Measurements from ENCODE around the gene MYO1B.

- TF ChIP-seq EZH2 (IDR thresholded peaks at IDR 0.05; ENCODE audit: borderline replicate concordance, low read depth, low read length, poor library complexity, severe bottlenecking) (no peak), CTCF (conservative IDR thresholded peaks at IDR 0.05; ENCODE audit: low read depth, low read length) (no peak)
Measured at GRCh38 chr2:191347154-191347553, 102.0 kb downstream of the MYO1B start.

Measured in A673 (cell line).